Measurements from ENCODE around the gene TXNL4B. TPM values are rescaled to one million over a fixed set of nuclear protein-coding genes. Genes with fewer than 3 reads are reported as not detected.

The TXNL4B gene
- total RNA-seq, 1 donor from 2014 or later = 15.6 TPM

- peaks cover 32% of the 10 kb centered on the region for H3K36me3 Mint-ChIP-seq (ENCODE audit: insufficient read depth)
- no peaks in the 10 kb centered on the region for H3K4me1 Mint-ChIP-seq (ENCODE audit: low read depth)
- H3K9me3 Mint-ChIP-seq (ENCODE audit: low read depth) = no peaks in the 10 kb centered on the region
- no peaks in the 10 kb centered on the region for H3K27me3 Mint-ChIP-seq
- TF ChIP-seq, protein P1, sequence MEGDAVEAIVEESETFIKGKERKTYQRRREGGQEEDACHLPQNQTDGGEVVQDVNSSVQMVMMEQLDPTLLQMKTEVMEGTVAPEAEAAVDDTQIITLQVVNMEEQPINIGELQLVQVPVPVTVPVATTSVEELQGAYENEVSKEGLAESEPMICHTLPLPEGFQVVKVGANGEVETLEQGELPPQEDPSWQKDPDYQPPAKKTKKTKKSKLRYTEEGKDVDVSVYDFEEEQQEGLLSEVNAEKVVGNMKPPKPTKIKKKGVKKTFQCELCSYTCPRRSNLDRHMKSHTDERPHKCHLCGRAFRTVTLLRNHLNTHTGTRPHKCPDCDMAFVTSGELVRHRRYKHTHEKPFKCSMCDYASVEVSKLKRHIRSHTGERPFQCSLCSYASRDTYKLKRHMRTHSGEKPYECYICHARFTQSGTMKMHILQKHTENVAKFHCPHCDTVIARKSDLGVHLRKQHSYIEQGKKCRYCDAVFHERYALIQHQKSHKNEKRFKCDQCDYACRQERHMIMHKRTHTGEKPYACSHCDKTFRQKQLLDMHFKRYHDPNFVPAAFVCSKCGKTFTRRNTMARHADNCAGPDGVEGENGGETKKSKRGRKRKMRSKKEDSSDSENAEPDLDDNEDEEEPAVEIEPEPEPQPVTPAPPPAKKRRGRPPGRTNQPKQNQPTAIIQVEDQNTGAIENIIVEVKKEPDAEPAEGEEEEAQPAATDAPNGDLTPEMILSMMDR (IDR thresholded peaks at IDR 0.05; ENCODE audit: unreplicated experiment) = no peak
- no peak for DNase-seq (ENCODE audit: low spot score, unreplicated experiment)
- H3K4me3 Mint-ChIP-seq (ENCODE audit: low read depth) = no peak overlapping the region
- no peak overlapping the region for H3K27ac Mint-ChIP-seq
Observed at GRCh38 chr16:72104905-72105304, 11.5 kb upstream of the TXNL4B start.

- Mint-ChIP-seq H3K9me3 (ENCODE audit: low read depth) (no peaks in the 10 kb centered on the region), H3K27ac (no peak overlapping the region), H3K36me3 (ENCODE audit: insufficient read depth) (peaks cover 35% of the 10 kb centered on the region)
Observed at GRCh38 chr16:72101195-72101594, 7.8 kb upstream of the TXNL4B start.

GRCh38 chr16:72099377-72099818 lies 6.0 kb upstream of the TXNL4B start:
- no peaks in the 10 kb centered on the region for H3K27me3 Mint-ChIP-seq
- H3K36me3 Mint-ChIP-seq (ENCODE audit: insufficient read depth) = peaks cover 29% of the 10 kb centered on the region
- no peak overlapping the region for H3K4me3 Mint-ChIP-seq (ENCODE audit: low read depth)
- DNase-seq (ENCODE audit: low spot score, unreplicated experiment) = peak; percentile 39
- no peaks in the 10 kb centered on the region for H3K9me3 Mint-ChIP-seq (ENCODE audit: low read depth)
- H3K4me1 Mint-ChIP-seq (ENCODE audit: low read depth) = peaks cover 7% of the 10 kb centered on the region
- TF ChIP-seq, protein P1 (IDR thresholded peaks at IDR 0.05; ENCODE audit: unreplicated experiment) = peak; percentile 60
- H3K27ac Mint-ChIP-seq = no peak overlapping the region

More at GRCh38 chr16:72101195-72101594, 7.8 kb upstream of the TXNL4B start:
- TF ChIP-seq, protein P1 (IDR thresholded peaks at IDR 0.05; ENCODE audit: unreplicated experiment) = no peak
- H3K4me1 Mint-ChIP-seq (ENCODE audit: low read depth) = no peaks in the 10 kb centered on the region
- no peak for DNase-seq (ENCODE audit: low spot score, unreplicated experiment)
- no peaks in the 10 kb centered on the region for H3K27me3 Mint-ChIP-seq
- no peak overlapping the region for H3K4me3 Mint-ChIP-seq (ENCODE audit: low read depth)

GRCh38 chr16:72098936-72099335 lies 5.5 kb upstream of the TXNL4B start:
- DNase-seq (ENCODE audit: low spot score, unreplicated experiment) = no peak

GRCh38 chr16:72094266-72094610 lies 818 bp upstream of the TXNL4B start:
- Mint-ChIP-seq H3K9me3 (ENCODE audit: low read depth) (no peaks in the 10 kb centered on the region), H3K27me3 (no peaks in the 10 kb centered on the region), H3K4me1 (ENCODE audit: low read depth) (peaks cover 21% of the 10 kb centered on the region), H3K4me3 (ENCODE audit: low read depth) (peak overlapping the region; percentile 98), H3K36me3 (ENCODE audit: insufficient read depth) (peaks cover 15% of the 10 kb centered on the region), H3K27ac (peak overlapping the region; percentile 98)
- TF ChIP-seq, protein P1 (IDR thresholded peaks at IDR 0.05; ENCODE audit: unreplicated experiment) = no peak
- DNase-seq (ENCODE audit: low spot score, unreplicated experiment) = no peak

More at GRCh38 chr16:72098936-72099335, 5.5 kb upstream of the TXNL4B start:
- Mint-ChIP-seq H3K4me3 (ENCODE audit: low read depth) (no peak overlapping the region), H3K27me3 (no peaks in the 10 kb centered on the region), H3K9me3 (ENCODE audit: low read depth) (no peaks in the 10 kb centered on the region), H3K27ac (no peak overlapping the region), H3K4me1 (ENCODE audit: low read depth) (peaks cover 7% of the 10 kb centered on the region), H3K36me3 (ENCODE audit: insufficient read depth) (peaks cover 26% of the 10 kb centered on the region)
- TF ChIP-seq, protein P1 (IDR thresholded peaks at IDR 0.05; ENCODE audit: unreplicated experiment) = no peak
